CD4-positive, alpha-beta T cell treated with Interferon alpha-2 for 1 hour (primary cell): ENCODE measurements around the gene SDK1.

Experiments used
- DNase-seq, 2 donors: peaks; one replicate each; pipeline ENCODE4 v3.0.0-alpha.2; 2020 to 2022

Gene SDK1

GRCh38 chr7:3469641-3470040 is 168.6 kb downstream of the SDK1 start:
- DNase-seq = no peak

- no peak for DNase-seq
These were observed 179.1 kb downstream of the SDK1 start for GRCh38 chr7:3480197-3480596.

- no peak for DNase-seq
These were observed 180.4 kb downstream of the SDK1 start for GRCh38 chr7:3481435-3481834.

GRCh38 chr7:3482147-3482921 is 181.3 kb downstream of the SDK1 start:
- no peak for DNase-seq

- DNase-seq = no peak
These were observed 185.8 kb downstream of the SDK1 start for GRCh38 chr7:3486841-3487240.

GRCh38 chr7:3488829-3489228 is 187.8 kb downstream of the SDK1 start:
- no peak for DNase-seq

GRCh38 chr7:3493499-3493898 is 192.4 kb downstream of the SDK1 start:
- no peak for DNase-seq

GRCh38 chr7:3494947-3495346 is 193.9 kb downstream of the SDK1 start:
- no peak for DNase-seq

- no peak for DNase-seq
These were observed 194.5 kb downstream of the SDK1 start for GRCh38 chr7:3495530-3495929.

GRCh38 chr7:3495954-3496353 is 194.9 kb downstream of the SDK1 start:
- DNase-seq = no peak

GRCh38 chr7:3497796-3498195 is 196.7 kb downstream of the SDK1 start:
- DNase-seq = no peak

GRCh38 chr7:3501671-3502070 is 200.6 kb downstream of the SDK1 start:
- no peak for DNase-seq

- no peak for DNase-seq
These were observed 203.3 kb downstream of the SDK1 start for GRCh38 chr7:3504384-3504783.

- no peak for DNase-seq
These were observed 209.3 kb downstream of the SDK1 start for GRCh38 chr7:3510101-3511020.

GRCh38 chr7:3517344-3517743 is 216.3 kb downstream of the SDK1 start:
- no peak for DNase-seq

- DNase-seq = no peak
These were observed 217.5 kb downstream of the SDK1 start for GRCh38 chr7:3518546-3518945.

- no peak for DNase-seq
These were observed 219.2 kb downstream of the SDK1 start for GRCh38 chr7:3520206-3520605.

GRCh38 chr7:3527496-3528124 is 226.6 kb downstream of the SDK1 start:
- DNase-seq = no peak

GRCh38 chr7:3533040-3533439 is 232.0 kb downstream of the SDK1 start:
- DNase-seq = no peak

GRCh38 chr7:3537210-3537875 is 236.3 kb downstream of the SDK1 start:
- no peak for DNase-seq

GRCh38 chr7:3538041-3538440 is 237.0 kb downstream of the SDK1 start:
- DNase-seq = no peak

- no peak for DNase-seq
These were observed 239.6 kb downstream of the SDK1 start for GRCh38 chr7:3540456-3541220.
